Iris pigment epithelial cell (primary cell): Measurements from ENCODE around the gene ATG9B.

Experiments
- DNase-seq: peaks from one replicate; pipeline ENCODE4 v3.0.0-alpha.2; 2011; ENCODE audit warnings: low read depth

The ATG9B gene

GRCh38 chr7:150978126-150978789 is 46.0 kb downstream of the ATG9B start, which contains the start of gene KCNH2:
KCNH2 (minus strand) TSS chr7:150978321; CDS start chr7:150977913, 408 bp downstream.
- DNase-seq = no peak

GRCh38 chr7:150977382-150978125 is 46.7 kb downstream of the ATG9B start:
- DNase-seq = no peak

GRCh38 chr7:150976529-150977381 is 47.5 kb downstream of the ATG9B start:
- no peak for DNase-seq

GRCh38 chr7:150975536-150976319 is 48.6 kb downstream of the ATG9B start:
- no peak for DNase-seq

GRCh38 chr7:150974468-150975391 is 49.6 kb downstream of the ATG9B start:
- DNase-seq = no peak

- no peak for DNase-seq
These were observed 50.5 kb downstream of the ATG9B start for GRCh38 chr7:150973571-150974451.

GRCh38 chr7:150972741-150973140 is 51.6 kb downstream of the ATG9B start:
- no peak for DNase-seq

GRCh38 chr7:150972023-150972468 is 52.2 kb downstream of the ATG9B start:
- DNase-seq = no peak

- no peak for DNase-seq
These were observed 52.9 kb downstream of the ATG9B start for GRCh38 chr7:150971242-150972022.

- no peak for DNase-seq
These were observed 53.9 kb downstream of the ATG9B start for GRCh38 chr7:150970424-150970823.

- no peak for DNase-seq
These were observed 54.8 kb downstream of the ATG9B start for GRCh38 chr7:150969475-150969874.

- no peak for DNase-seq
These were observed 55.4 kb downstream of the ATG9B start for GRCh38 chr7:150968734-150969372.

GRCh38 chr7:150968056-150968733 is 56.1 kb downstream of the ATG9B start:
- no peak for DNase-seq

GRCh38 chr7:150967349-150967748 is 56.9 kb downstream of the ATG9B start:
- no peak for DNase-seq

- DNase-seq = no peak
These were observed 58.3 kb downstream of the ATG9B start for GRCh38 chr7:150966002-150966401.

GRCh38 chr7:150965273-150965830 is 58.9 kb downstream of the ATG9B start:
- DNase-seq = no peak
